Gastrocnemius medialis (tissue), 4 donors: ENCODE data around the gene TOPAZ1. TPM values are rescaled to one million over a fixed set of nuclear protein-coding genes. Genes with fewer than 3 reads are reported as not detected.

ENCODE experiments used
- ATAC-seq, 2 donors: fragments of 150-250 bp; one replicate each; pipeline ENCODE4 v1.9.1; 2016
- DNase-seq, 2 donors: peaks; one replicate each; pipeline ENCODE4 v3.0.0-alpha.2; 2019
- H3K27ac ChIP-seq, 4 donors: fragments of 200-600 bp; sonication (generic); 1 replicate in 1 of 4; 2 replicates in 3 of 4; pipeline ENCODE4 v1.5.1; 2016 to 2018; ENCODE audit warnings: mild to moderate bottlenecking in 2 of 4, moderate library complexity in 1 of 4
- H3K27me3 ChIP-seq, 3 donors: fragments of 200-600 bp; sonication (generic) in 2 of 3; 1 replicate in 1 of 3; 2 replicates in 2 of 3; pipeline versions ENCODE4 v1.5.1 to v1.6.0; 2016 to 2019; ENCODE audit warnings: mild to moderate bottlenecking in 1 of 3, moderate library complexity in 1 of 3
- H3K36me3 ChIP-seq, 2 donors: fragments of 200-600 bp; sonication (generic) in 1 of 2; one replicate each; pipeline ENCODE4 v1.5.1; 2017 to 2018
- H3K4me1 ChIP-seq, 2 donors: fragments of 200-600 bp; sonication (generic) in 1 of 2; one replicate each; pipeline ENCODE4 v1.5.1; 2016 to 2017; ENCODE audit warnings: mild to moderate bottlenecking in 2 of 2
- H3K4me3 ChIP-seq, 4 donors: fragments of 200-600 bp; sonication (generic) in 3 of 4; 1 replicate in 1 of 4; 2 replicates in 3 of 4; pipeline ENCODE4 v1.5.1; 2016 to 2019; ENCODE audit warnings: mild to moderate bottlenecking in 2 of 4
- H3K9me3 ChIP-seq, 3 donors: fragments of 200-600 bp; sonication (generic) in 2 of 3; 1 replicate in 1 of 3; 2 replicates in 2 of 3; pipeline ENCODE4 v1.5.1; 2016 to 2019
- POLR2A ChIP-seq, 2 donors: fragments of 450-650 bp; IDR thresholded peaks; one replicate each; pipeline ENCODE4 v1.6.1; 2017; ENCODE audit warnings: antibody characterized with exemption in 2 of 2, mild to moderate bottlenecking in 2 of 2, moderate library complexity in 2 of 2
- in situ Hi-C, 4 donors: fragments of 200-750 bp; cut with MboI; loops; one replicate each; pipeline versions ENCODE4 v1.15.0 to v1.8.0; 2017; ENCODE audit warnings: low sequenced_read_pairs in 4 of 4
- intact Hi-C: fragments of 100-400 bp; cut with DNase I; formaldehyde crosslinking; loops from one replicate; pipeline ENCODE4 v1.15.1; 2023; ENCODE audit warnings: low total_unique reads
- total RNA-seq, 4 donors: library from RNA; depleted of rRNA; stranded (reverse); fragments of >200 nt; gene quantifications; one replicate each; pipeline versions ENCODE4 v1.1.0 to v1.2.3, GENCODE V29; 2016
- TF ChIP-seq, protein P1 (sequence below), 5 experiments: fragments of 450-650 bp in 3 of 5; fragments of 200-600 bp in 2 of 5; sonication (generic) in 2 of 5; IDR thresholded peaks in 4 of 5; conservative IDR thresholded peaks in 1 of 5; 1 replicate in 4 of 5; 2 replicates in 1 of 5; pipeline ENCODE4 v1.5.1; 2016 to 2019; ENCODE audit warnings: antibody characterized with exemption in 5 of 5, mild to moderate bottlenecking in 3 of 5, moderate library complexity in 3 of 5

Gene TOPAZ1
- total RNA-seq, 4 donors from 2014 or later = not detected

DNA sequence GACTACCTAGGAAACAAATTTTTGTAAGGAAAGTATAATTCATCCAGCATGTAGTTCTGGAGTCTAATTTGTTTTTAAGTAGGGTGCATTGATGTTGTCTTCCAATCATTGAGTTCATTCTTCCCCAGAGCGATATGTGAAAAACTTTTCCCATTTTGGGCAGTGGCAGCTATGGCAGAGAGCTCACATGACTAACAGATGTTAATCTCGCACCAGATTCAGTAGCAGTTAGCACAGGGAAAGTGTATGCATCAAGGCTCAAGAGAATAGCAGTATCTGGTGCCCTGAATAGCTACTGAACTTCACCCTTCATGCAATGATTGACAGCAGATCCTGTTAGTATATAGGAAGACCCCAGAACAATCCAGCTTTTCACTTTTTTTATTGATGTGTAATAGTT lies 50.6 kb downstream of the TOPAZ1 start:
- Histone ChIP-seq H3K27ac (no peak overlapping the region), H3K9me3 (no peaks in the 10 kb centered on the region), H3K36me3 (no peaks in the 10 kb centered on the region), H3K4me3 (no peak overlapping the region), H3K4me1 (no peaks in the 10 kb centered on the region), H3K27me3 (no peaks in the 10 kb centered on the region)
- DNase-seq (no peak), ATAC-seq (no peak)
- no peak for TF ChIP-seq POLR2A (IDR thresholded peaks at IDR 0.05)
- TF ChIP-seq, protein P1, sequence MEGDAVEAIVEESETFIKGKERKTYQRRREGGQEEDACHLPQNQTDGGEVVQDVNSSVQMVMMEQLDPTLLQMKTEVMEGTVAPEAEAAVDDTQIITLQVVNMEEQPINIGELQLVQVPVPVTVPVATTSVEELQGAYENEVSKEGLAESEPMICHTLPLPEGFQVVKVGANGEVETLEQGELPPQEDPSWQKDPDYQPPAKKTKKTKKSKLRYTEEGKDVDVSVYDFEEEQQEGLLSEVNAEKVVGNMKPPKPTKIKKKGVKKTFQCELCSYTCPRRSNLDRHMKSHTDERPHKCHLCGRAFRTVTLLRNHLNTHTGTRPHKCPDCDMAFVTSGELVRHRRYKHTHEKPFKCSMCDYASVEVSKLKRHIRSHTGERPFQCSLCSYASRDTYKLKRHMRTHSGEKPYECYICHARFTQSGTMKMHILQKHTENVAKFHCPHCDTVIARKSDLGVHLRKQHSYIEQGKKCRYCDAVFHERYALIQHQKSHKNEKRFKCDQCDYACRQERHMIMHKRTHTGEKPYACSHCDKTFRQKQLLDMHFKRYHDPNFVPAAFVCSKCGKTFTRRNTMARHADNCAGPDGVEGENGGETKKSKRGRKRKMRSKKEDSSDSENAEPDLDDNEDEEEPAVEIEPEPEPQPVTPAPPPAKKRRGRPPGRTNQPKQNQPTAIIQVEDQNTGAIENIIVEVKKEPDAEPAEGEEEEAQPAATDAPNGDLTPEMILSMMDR (IDR thresholded peaks at IDR 0.05 in 4 of 5, conservative IDR thresholded peaks at IDR 0.05 in 1 of 5) = no peak
- in situ Hi-C loops (no loop called here), intact Hi-C loops (no loop called here)

DNA sequence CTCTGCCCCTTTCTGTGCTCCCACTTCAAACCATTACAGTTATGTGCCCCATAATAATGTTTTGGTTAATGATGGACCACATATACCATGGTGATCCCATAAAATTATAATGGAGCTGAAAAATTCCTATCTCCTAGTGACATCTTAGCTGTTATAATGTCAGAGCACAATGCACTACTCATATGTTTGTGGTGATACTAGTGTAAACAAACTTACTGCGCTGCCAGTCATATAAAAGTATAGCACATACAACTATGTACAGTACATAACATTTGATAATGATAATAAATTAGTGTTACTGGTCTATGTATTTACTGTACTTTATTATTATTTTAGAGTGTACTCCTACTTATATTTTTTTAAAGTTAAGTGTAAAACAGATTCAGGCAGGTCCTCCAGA lies 51.3 kb downstream of the TOPAZ1 start:
- in situ Hi-C loops = no loop called here
- H3K36me3 ChIP-seq = no peaks in the 10 kb centered on the region
- no peak for DNase-seq
- no peaks in the 10 kb centered on the region for H3K4me1 ChIP-seq
- intact Hi-C loops = no loop called here
- no peaks in the 10 kb centered on the region for H3K27me3 ChIP-seq
- H3K4me3 ChIP-seq = no peak overlapping the region
- TF ChIP-seq POLR2A (IDR thresholded peaks at IDR 0.05) = no peak
- TF ChIP-seq, protein P1 (IDR thresholded peaks at IDR 0.05 in 4 of 5, conservative IDR thresholded peaks at IDR 0.05 in 1 of 5) = no peak
- H3K9me3 ChIP-seq = no peaks in the 10 kb centered on the region
- H3K27ac ChIP-seq = no peak overlapping the region
- ATAC-seq = no peak

DNA sequence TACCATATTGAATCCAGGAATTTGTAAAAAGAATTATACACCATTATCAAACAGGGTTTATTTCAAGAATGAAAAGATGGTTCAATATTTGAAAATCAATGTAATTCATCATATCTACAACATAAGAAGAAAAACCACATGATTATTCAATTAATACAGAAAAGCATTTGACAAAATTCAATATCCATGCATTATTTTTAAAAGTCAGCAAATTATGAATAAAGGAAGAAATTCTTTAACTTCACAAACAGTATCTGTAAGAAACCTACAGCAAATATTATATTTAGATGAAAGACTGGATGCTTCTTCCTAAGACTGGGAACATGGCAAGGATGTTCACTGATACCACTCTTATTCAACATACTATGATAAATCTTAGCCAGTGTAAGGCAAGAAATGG lies 55.6 kb downstream of the TOPAZ1 start:
- no peaks in the 10 kb centered on the region for H3K27me3 ChIP-seq
- no peaks in the 10 kb centered on the region for H3K9me3 ChIP-seq
- DNase-seq (no peak), ATAC-seq (no peak)
- in situ Hi-C loops (no loop called here), intact Hi-C loops (no loop called here)
- no peaks in the 10 kb centered on the region for H3K4me1 ChIP-seq
- no peaks in the 10 kb centered on the region for H3K36me3 ChIP-seq
- TF ChIP-seq POLR2A (IDR thresholded peaks at IDR 0.05) = no peak
- TF ChIP-seq, protein P1 (IDR thresholded peaks at IDR 0.05 in 4 of 5, conservative IDR thresholded peaks at IDR 0.05 in 1 of 5) = no peak
- no peak overlapping the region for H3K27ac ChIP-seq
- no peak overlapping the region for H3K4me3 ChIP-seq

DNA sequence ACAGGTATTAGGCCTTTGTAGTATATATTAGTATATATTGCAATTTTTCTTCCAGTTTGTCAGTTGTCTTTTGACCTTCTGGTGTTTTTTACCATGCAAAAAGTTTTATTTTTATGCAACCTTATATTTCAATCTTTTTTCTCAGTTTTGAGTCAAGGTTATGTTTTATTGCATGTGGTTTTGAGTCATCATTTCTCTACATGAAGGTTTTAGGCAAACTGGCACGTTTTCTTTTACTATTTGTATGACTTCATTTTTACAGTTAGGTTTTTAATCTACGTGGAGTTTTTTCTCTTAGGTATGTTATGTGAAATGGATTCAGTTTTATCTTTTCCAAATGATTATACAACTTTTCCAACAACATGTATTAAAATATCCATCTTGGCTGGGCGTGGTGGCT lies 60.1 kb downstream of the TOPAZ1 start:
- H3K27me3 ChIP-seq = no peaks in the 10 kb centered on the region
- ATAC-seq = no peak
- H3K36me3 ChIP-seq = no peaks in the 10 kb centered on the region
- DNase-seq = no peak
- no peaks in the 10 kb centered on the region for H3K4me1 ChIP-seq
- in situ Hi-C loops (loop anchor here in 1 of 4 donors (25.0 kb wide), 1 partner anchor 186 kb away; the partner anchor contains the start of gene ZNF445), intact Hi-C loops (no loop called here)
- H3K4me3 ChIP-seq = no peak overlapping the region
- TF ChIP-seq POLR2A (IDR thresholded peaks at IDR 0.05) = no peak
- TF ChIP-seq, protein P1 (IDR thresholded peaks at IDR 0.05 in 4 of 5, conservative IDR thresholded peaks at IDR 0.05 in 1 of 5) = no peak
- no peak overlapping the region for H3K27ac ChIP-seq
- no peaks in the 10 kb centered on the region for H3K9me3 ChIP-seq

DNA sequence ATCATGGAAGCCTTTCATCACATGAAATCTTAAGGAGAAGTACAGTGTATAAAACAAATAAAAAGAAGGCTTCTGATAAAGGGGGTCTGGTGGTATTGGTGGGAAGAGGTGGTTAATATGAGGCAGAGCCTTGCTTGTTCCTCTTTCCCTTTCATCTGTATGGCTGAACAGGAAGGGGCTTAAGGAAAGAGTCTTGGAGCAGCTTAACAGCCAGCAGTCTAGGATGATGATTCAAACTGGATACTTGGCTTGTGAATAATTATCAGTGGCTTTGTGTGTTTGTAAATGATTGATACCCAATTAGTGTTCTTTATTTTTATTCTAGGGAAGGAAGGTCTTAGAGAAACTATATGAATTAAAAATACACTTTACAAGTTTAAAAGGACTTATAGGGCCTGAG lies 67.8 kb downstream of the TOPAZ1 start:
- Histone ChIP-seq H3K4me3 (no peak overlapping the region), H3K27ac (no peak overlapping the region), H3K4me1 (no peaks in the 10 kb centered on the region), H3K36me3 (no peaks in the 10 kb centered on the region), H3K27me3 (no peaks in the 10 kb centered on the region), H3K9me3 (no peaks in the 10 kb centered on the region)
- ATAC-seq = no peak
- no peak for DNase-seq
- intact Hi-C loops (no loop called here), in situ Hi-C loops (loop anchor here in 1 of 4 donors (25.0 kb wide), 1 partner anchor 178 kb away; the partner anchor contains the start of gene ZNF445)
- TF ChIP-seq POLR2A (IDR thresholded peaks at IDR 0.05) = no peak
- TF ChIP-seq, protein P1 (IDR thresholded peaks at IDR 0.05 in 4 of 5, conservative IDR thresholded peaks at IDR 0.05 in 1 of 5) = no peak
